ENCODE data around the gene ACOXL.

ACOXL gene

GRCh38 chr2:111143843-111144198, 411.4 kb downstream of the ACOXL start:
- no peak for DNase-seq

DNA sequence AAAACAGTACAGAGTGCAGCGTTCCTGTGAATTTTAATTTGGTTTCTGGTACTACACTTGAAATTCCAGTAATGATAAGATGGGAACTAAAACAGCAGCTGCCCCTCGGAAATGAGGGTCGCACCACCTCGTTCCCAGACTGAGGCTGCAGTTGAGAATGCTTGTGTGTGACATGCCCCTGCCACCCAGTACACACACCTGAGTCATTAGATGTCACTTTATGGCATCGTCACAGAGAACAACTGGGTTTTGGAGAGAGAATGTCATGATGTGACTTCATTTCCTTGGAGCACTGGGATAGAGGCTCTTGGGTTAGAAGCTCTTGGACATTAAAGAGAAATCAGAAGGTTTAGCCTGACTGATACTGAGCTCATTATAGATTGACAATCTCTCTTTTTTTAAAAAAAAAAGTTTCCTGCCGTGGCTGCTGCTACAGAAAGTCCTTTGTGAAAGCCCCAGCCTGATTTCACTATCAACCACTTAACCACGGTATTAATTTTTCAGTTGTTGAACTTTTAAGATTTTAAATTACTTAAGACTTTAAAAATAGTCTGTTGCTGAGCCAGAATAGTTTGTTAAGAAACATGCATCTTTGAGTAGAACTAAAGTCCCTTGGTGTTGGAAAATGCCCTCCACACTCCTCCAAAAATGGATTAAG, 412.9 kb downstream of the ACOXL start:
- DNase-seq: no peak

DNA sequence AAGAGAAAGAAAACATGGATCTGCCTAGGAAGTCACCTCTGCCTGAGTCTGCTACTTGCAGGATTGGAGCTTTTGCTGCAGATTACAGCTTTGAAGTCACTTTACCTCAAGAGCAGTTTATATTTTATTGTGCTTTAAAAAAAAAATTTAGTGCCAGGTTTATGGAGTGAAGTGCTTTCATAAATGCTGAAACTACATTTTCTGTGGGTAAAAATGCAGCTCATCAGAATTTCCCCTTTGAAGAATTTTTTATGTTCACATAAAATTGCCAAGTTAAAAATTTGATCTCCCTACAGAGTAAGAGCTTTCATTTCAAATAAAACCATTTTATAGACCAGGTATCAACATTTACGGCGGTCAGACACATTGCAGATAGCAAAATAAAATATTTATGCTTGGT, 413.6 kb downstream of the ACOXL start:
- no peak for DNase-seq

DNA sequence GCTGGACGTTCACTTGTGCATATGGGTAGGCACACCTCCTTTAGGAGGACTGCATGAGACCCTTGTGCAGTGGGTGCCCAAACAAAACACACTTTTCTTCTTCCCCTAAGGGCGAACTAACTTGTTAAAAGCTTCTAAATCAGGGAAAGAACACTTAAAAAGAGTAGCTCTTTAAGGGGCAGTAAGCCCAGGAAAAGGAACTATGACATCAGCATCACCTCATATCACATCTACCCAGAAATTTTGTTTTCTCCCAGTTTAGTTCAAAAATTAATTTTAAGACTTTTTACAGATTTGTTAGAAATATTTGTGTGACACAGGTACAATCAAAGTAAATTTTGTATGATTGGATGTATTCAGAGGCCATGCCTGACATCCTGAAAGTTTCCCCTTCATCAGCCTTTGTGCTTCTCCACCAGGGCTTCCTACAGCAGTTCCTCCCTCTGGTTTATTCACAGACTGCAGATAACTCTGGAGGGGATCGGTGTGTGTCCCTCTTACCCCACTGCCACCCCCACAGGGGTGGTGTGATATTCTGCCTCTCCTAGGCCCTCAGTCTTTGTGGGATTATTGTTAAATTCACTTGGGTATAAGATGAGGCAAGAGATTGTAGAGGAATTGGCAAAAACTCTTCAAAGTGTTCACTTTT, 416.0 kb downstream of the ACOXL start:
- DNase-seq: no peak

GRCh38 chr2:111148925-111149324, 416.6 kb downstream of the ACOXL start:
- DNase-seq: no peak

DNA sequence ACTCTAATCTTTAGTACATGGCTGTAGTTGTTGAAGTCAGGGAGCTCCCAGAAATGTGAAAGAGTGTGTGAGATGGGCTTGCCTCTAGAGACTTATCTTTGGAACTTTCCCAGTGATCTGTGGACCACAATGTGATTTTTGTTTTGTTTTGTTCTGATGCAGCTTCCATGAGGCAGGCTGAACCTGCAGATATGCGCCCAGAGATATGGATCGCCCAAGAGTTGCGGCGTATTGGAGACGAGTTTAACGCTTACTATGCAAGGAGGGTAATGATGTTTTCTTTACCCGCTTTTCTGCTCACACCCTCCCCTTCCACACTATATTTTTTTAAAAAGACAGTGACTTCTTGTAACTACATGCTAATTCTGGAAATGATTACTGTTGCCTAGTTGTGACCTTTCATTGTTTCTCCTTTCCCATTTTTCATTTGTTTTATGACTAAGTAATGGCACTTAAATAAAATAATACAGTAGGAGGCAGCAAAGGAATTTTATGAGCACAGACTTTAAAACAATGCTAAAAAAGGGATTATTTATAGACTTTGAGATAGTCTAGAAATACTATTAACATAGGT, 417.6 kb downstream of the ACOXL start:
- DNase-seq: no peak

- DNase-seq: no peak
These were observed 422.4 kb downstream of the ACOXL start for GRCh38 chr2:111154758-111155157.

DNA sequence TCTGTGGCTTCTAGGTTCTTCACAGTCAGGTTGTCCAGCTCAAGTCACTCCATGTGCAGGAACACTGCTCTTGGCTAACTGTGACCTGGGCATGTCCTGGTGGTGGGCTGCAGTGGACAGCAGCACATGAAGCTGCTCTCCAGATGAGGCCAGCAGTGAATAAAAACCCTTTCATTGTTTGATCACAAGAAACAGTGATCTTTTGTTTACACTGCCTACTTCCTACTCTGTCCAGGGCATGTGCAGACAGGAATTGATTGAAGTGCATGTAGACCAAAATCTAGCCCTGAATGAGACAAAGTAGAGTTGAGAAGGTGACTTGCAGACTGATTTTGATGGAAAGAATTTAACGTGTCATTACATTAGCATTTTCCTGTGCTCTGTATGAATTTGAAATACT, 423.2 kb downstream of the ACOXL start:
- DNase-seq: no peak

GRCh38 chr2:111156529-111156928, 424.2 kb downstream of the ACOXL start:
- no peak for DNase-seq

- DNase-seq: no peak
These were observed 424.8 kb downstream of the ACOXL start for GRCh38 chr2:111157071-111157661.

- DNase-seq: no peak
These were observed 425.4 kb downstream of the ACOXL start for GRCh38 chr2:111157798-111158197.

DNA sequence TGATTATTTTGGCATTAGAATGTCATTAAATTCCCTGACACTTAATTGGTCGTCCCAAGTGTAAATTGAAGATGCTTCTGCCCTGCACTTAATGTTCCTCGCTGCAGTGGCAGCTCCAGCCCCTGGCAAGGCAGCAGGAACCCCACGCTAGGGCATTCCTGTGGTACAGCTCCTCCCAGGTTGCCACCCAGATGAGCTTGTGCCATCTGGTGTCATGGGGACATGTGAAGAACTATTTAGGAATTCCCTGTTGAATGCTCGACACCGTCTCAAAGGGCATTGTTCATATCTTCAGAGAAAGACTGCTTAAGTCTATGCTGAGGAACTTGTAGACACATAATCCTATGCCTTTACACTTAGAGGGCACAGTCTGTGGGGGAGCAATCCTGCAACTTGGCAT, 427.3 kb downstream of the ACOXL start:
- no peak for DNase-seq

GRCh38 chr2:111160758-111161157, 428.4 kb downstream of the ACOXL start:
- DNase-seq: no peak

- no peak for DNase-seq
These were observed 429.6 kb downstream of the ACOXL start for GRCh38 chr2:111161971-111162370.

- DNase-seq: no peak
These were observed 430.5 kb downstream of the ACOXL start for GRCh38 chr2:111162718-111163331.

- no peak for DNase-seq
These were observed 431.7 kb downstream of the ACOXL start for GRCh38 chr2:111164078-111164477.

DNA sequence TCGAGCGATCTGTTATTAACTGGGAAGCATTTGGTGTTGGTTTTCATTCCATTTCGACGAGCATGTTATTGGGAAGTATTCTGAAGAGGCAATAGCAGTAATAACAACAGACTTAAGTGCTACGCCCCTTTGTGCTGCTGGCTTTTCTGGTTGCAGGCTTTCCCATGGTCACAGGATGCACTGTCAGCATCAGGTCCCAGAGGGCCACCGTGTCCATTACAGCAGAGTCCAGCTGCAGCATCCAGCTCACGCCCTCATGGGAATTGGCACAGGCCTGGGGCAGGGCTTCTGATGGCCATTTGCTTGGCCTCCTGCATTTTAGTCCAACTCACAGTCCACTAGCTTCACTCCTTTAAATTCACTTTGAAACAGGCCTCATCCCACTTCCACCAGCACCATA, 432.7 kb downstream of the ACOXL start:
- no peak for DNase-seq

DNA sequence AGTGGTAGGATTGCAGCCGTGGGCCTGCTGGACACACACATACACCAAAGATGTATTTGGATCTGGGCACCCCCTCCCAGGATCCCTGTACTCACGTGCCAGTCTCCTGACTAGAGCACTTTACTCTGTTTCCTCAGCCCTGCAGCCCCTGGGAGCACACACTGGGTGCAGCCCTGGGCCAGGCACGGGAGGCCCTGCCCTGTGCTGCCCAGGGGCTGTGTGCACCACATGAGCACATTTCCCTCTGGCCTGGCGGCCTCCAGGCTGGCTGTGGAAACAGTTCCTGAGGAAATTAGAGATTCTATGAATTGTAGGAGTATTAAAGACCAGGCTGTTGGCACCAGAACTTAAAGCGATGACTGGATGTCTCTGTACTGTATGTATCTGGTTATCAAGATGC, 433.7 kb downstream of the ACOXL start:
- DNase-seq: no peak

DNA sequence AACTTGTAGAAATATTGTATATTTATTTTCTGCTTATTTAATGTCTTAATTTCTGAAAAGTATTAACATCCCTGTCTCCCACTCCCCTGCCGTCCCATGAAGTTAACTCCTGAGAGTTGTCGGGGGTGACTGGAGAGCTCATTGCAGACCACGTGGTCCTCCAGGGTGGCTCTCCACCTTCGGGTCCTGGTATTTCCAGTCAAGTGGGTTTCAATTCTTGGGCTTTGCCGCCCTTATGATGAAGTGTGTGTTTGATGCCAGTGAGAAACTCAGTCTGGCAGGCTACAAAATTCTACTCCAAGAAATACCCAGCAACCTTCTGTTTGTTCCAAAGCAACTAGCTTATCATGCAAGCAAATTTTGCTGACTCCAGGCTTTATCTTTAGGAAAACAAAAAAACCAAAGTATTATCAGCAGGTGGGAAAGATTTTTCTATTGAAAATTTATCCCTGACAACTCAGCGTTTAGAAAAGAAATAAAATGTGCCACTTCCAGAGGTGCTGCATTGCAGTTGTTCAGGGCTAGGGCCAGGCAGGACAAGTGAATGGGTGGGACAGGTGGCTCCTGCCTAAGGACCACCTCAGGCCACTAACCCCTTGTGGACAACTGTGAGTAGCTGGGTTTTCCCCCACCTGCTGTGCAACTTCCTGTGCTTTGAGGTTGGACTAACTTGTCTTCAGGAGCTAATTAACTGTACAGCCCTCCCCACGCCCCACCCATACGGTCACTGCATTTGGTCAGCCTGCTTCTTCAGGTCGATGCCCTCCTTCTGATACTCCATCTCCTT, 434.9 kb downstream of the ACOXL start:
- no peak for DNase-seq

- DNase-seq: no peak
These were observed 435.4 kb downstream of the ACOXL start for GRCh38 chr2:111167863-111168162.

Data from effector CD8-positive, alpha-beta T cell (primary cell).